ENCODE measurements around the gene PLEKHM3. TPM values are rescaled to one million over a fixed set of nuclear protein-coding genes. Genes with fewer than 3 reads are reported as not detected.

Gene PLEKHM3
- total and polyA plus RNA-seq, 2 of the 13 experiments (the other 11 are each of a cell fraction or from before 2014, with no cell fraction given) = 4.5 to 4.7 TPM

- TF ChIP-seq AKNA (CRISPR knock-in tag; IDR thresholded peaks at IDR 0.05; ENCODE audit: borderline replicate concordance) (no peak), FOXP1 (IDR thresholded peaks at IDR 0.05) (no peak), FOXP1 (CRISPR knock-in tag; IDR thresholded peaks at IDR 0.05) (no peak), GTF3A (CRISPR knock-in tag; conservative IDR thresholded peaks at IDR 0.05) (no peak), ZSCAN25 (CRISPR knock-in tag; IDR thresholded peaks at IDR 0.05) (no peak), TBP (CRISPR knock-in tag; IDR thresholded peaks at IDR 0.05) (no peak), GPN1 (CRISPR knock-in tag; IDR thresholded peaks at IDR 0.05; ENCODE audit: borderline replicate concordance) (no peak), ATF5 (CRISPR knock-in tag; IDR thresholded peaks at IDR 0.05; ENCODE audit: low read depth) (no peak), CREM (IDR thresholded peaks at IDR 0.05) (no peak), CREM (CRISPR knock-in tag; IDR thresholded peaks at IDR 0.05) (no peak), FOXK1 (CRISPR knock-in tag; IDR thresholded peaks at IDR 0.05; ENCODE audit: borderline replicate concordance, low read depth) (peak; percentile 69; the same call in 1 of the 2 replicates), ARID4A (CRISPR knock-in tag; IDR thresholded peaks at IDR 0.05; ENCODE audit: borderline replicate concordance) (no peak), ZSCAN9 (CRISPR knock-in tag; IDR thresholded peaks at IDR 0.05; ENCODE audit: borderline replicate concordance) (no peak), RORA (CRISPR knock-in tag; IDR thresholded peaks at IDR 0.05) (no peak), XBP1 (CRISPR knock-in tag; IDR thresholded peaks at IDR 0.05) (no peak), SP5 (CRISPR knock-in tag; IDR thresholded peaks at IDR 0.05; ENCODE audit: borderline replicate concordance, low read depth) (no peak), PLSCR1 (CRISPR knock-in tag; IDR thresholded peaks at IDR 0.05; ENCODE audit: borderline replicate concordance) (no peak), ATRX (CRISPR knock-in tag; IDR thresholded peaks at IDR 0.05; ENCODE audit: borderline replicate concordance) (no peak), ZNF530 (CRISPR knock-in tag; IDR thresholded peaks at IDR 0.05; ENCODE audit: low read depth) (no peak)
These were observed 210.1 kb downstream of the PLEKHM3 start (continued) for GRCh38 chr2:207815254-207815653.

Measured in HepG2 (cell line).